DND-41 (cell line): ENCODE results near the gene METAP2.

Experiments used
- EZH2 ChIP-seq: IDR thresholded peaks from 3 replicates; pipeline ENCODE4 v1.6.1; 2012; ENCODE audit warnings: borderline replicate concordance, low read depth, mild to moderate bottlenecking, moderate library complexity, low read length, inconsistent platforms; ENCODE audit not compliant: severe bottlenecking
- TF ChIP-seq, protein P1 (sequence below): IDR thresholded peaks from 2 replicates; pipeline ENCODE4 v1.5.1; 2012; ENCODE audit warnings: borderline replicate concordance, low read length, moderate library complexity, mild to moderate bottlenecking; ENCODE audit not compliant: poor library complexity, severe bottlenecking; ENCODE audit errors: extremely low read depth

DNA sequence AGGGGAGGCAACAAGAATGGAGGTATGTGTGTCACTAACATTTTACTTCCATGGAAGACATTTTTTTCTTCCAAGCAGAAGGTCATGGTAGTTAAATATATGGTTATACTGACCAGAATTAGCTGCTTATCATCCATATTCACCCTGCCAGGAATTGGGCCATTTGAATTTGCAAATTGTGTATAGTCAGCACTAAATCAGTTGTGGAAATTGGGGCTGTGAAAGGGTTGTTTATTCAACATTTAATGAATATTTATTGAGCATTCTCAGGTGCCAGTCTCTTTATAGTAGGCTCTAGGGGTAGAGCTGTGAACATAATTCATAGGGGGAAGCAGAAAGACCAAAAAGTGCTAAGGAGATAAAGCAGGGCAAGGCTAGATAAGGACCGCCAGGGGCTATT lies 38.0 kb downstream of the METAP2 start:
- TF ChIP-seq, protein P1, sequence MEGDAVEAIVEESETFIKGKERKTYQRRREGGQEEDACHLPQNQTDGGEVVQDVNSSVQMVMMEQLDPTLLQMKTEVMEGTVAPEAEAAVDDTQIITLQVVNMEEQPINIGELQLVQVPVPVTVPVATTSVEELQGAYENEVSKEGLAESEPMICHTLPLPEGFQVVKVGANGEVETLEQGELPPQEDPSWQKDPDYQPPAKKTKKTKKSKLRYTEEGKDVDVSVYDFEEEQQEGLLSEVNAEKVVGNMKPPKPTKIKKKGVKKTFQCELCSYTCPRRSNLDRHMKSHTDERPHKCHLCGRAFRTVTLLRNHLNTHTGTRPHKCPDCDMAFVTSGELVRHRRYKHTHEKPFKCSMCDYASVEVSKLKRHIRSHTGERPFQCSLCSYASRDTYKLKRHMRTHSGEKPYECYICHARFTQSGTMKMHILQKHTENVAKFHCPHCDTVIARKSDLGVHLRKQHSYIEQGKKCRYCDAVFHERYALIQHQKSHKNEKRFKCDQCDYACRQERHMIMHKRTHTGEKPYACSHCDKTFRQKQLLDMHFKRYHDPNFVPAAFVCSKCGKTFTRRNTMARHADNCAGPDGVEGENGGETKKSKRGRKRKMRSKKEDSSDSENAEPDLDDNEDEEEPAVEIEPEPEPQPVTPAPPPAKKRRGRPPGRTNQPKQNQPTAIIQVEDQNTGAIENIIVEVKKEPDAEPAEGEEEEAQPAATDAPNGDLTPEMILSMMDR: no peak
- TF ChIP-seq EZH2: no peak
